ENCODE measurements around the gene MAPK12. TPM values are rescaled to one million over a fixed set of nuclear protein-coding genes. Genes with fewer than 3 reads are reported as not detected.
A peak's percentile ranks its signal among the peaks of the same experiment; 100 is the strongest.

MAPK12 gene
- total and polyA plus RNA-seq, 9 of the 15 experiments (the other 6 are each of a cell fraction or from before 2014, with no cell fraction given), result 0.79 to 71.5 (median 32.8) TPM

DNA sequence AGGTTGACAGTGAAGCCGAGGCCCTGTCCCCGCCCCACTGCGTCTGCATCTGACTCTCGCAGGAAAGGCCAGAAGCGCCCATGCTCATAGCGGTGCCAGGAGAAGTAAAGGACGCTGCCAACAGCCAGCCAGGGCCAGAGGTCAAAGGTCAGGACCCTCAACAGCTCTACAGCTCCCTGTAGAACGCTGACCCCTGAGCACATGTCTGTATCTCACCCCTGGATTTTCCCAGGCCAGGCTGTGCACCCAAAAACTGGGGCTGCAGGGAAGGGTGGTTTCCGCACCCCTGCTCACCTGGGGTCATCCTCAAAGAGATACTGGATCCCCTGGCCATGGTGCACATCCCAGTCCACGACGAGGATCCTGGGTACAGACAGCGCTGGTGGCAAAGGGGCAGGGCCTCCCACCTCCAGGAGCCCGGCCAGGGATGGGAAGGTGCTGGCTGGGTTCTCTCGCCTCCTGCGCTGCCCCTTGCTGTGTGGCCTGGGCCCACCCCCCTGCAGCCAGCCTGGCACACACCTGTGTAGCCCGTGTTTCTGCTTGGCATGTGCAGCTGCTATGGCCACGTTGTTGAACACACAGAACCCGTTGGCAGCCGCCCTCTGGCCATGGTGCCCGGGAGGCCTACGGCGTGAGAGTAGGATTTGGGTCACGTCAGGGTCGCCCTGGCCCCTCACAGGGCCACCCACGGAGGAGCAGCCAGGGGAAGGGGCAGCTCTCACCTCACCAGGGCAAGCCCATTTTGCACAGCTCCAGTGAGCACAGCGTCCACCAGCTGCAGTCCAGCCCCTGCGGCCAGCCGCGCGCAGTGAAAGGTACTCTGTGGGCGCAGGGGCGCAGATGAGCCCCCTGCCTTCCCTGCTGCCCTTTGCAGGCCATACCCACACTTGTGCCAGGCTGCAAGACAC is 11.9 kb downstream of the MAPK12 start:
- no TSS peak for BruUV-seq (replicated peaks)
- peaks cover 32% of the 10 kb centered on the region for H3K79me2 ChIP-seq (ENCODE audit: control insufficient read depth, insufficient read depth, low read length)
- H3K9me3 ChIP-seq (replicated peaks; ENCODE audit: control insufficient read depth, insufficient read depth, low read depth, low read length), result no peaks in the 10 kb centered on the region
- peaks cover 54% of the 10 kb centered on the region; the same call in 2 of the 3 replicates for H3K36me3 ChIP-seq (ENCODE audit: control insufficient read depth, insufficient read depth, low read length)
- H2AFZ ChIP-seq (ENCODE audit: low read depth, low read length), result no peak overlapping the region
- in situ Hi-C loops (cut with MboI), result no loop called here
- peaks cover 9 to 83% of the 10 kb centered on the region in 2 experiments for H3K4me1 ChIP-seq (replicated peaks in 1 of 2; ENCODE audit: control insufficient read depth in 2 of 2, insufficient read depth in 2 of 2, low read length in 2 of 2)
- H3K9me1 ChIP-seq (ENCODE audit: control insufficient read depth, insufficient read depth, low read length), result no peaks in the 10 kb centered on the region
- DNase-seq (ENCODE audit: extremely low read depth in 1 of 4, low spot score in 3 of 4) (no peak), ATAC-seq (no peak), FAIRE-seq (no peak)
- 89% methylated on average over 21 of the region's 32 CpGs for WGBS (ENCODE audit: insufficient coverage, low coverage, missing lambda C conversion rate)
- no peak overlapping the region; the same call in 1 of the 2 replicates for H3K4me3 ChIP-seq
- peak overlapping the region in 1 of 2 experiments; percentile 98; a peak in 2 of 4 replicates for H3K9ac ChIP-seq (ENCODE audit: insufficient read depth in 1 of 2, low read depth in 2 of 2, low read length in 2 of 2)
- H3K4me2 ChIP-seq (ENCODE audit: insufficient read depth, low read length), result peak overlapping the region; percentile 83
- no peaks in the 10 kb centered on the region for H4K20me1 ChIP-seq (replicated peaks; ENCODE audit: control insufficient read depth, insufficient read depth, low read length)
- no peaks in the 10 kb centered on the region for H3K27me3 ChIP-seq (ENCODE audit: control insufficient read depth in 2 of 2, insufficient read depth in 2 of 2, low read length in 2 of 2)
- H3K27ac ChIP-seq (ENCODE audit: extremely low read depth, low read depth, low read length), result no peak overlapping the region
- CTCF ChIA-PET (ENCODE audit: low intra/inter-chr PET ratio), result no interaction called here
- intact Hi-C loops (cut with micrococcal nuclease), result no loop called here
- POLR2A ChIA-PET, result interaction anchor here (1.0 kb wide), 1 partner anchor 22 kb away, joined by 3 read pairs; no protein-coding TSS in a partner anchor
- TF ChIP-seq CBX8 (IDR thresholded peaks at IDR 0.05; ENCODE audit: borderline replicate concordance, extremely low read depth, low read depth, low read length, poor library complexity, severe bottlenecking), result no peak
- TF ChIP-seq ZNF282 (CRISPR knock-in tag; IDR thresholded peaks at IDR 0.05), result no peak
- no peak for TF ChIP-seq ZNF184 (CRISPR knock-in tag; IDR thresholded peaks at IDR 0.05)
- TF ChIP-seq SFPQ (IDR thresholded peaks at IDR 0.05; ENCODE audit: low read depth, low read length), result no peak
- TF ChIP-seq NR2C2 (CRISPR knock-in tag; IDR thresholded peaks at IDR 0.05), result no peak; the same call in 1 of the 2 replicates
- TF ChIP-seq NR2C2 (tag; IDR thresholded peaks at IDR 0.05), result peak; percentile 30; the same call in 1 of the 2 replicates
- TF ChIP-seq ZNF445 (CRISPR knock-in tag; IDR thresholded peaks at IDR 0.05; ENCODE audit: low read depth), result no peak
- TF ChIP-seq RCOR1 (IDR thresholded peaks at IDR 0.05; ENCODE audit: borderline replicate concordance in 1 of 2, low read depth in 2 of 2, low read length in 2 of 2), result no peak
- TF ChIP-seq FIP1L1 (IDR thresholded peaks at IDR 0.05; ENCODE audit: low read depth, low read length, poor library complexity, severe bottlenecking), result peak; percentile 41
- TF ChIP-seq SREBF1 (IDR thresholded peaks at IDR 0.05; ENCODE audit: borderline replicate concordance, low read depth, low read length), result no peak
- no peak for TF ChIP-seq NFXL1 (CRISPR knock-in tag; IDR thresholded peaks at IDR 0.05)
- 0 out of 2 replicates have a peak, but pooled peaks have one; percentile 35 for TF ChIP-seq TAF15 (IDR thresholded peaks at IDR 0.05; ENCODE audit: low read depth, low read length)
- no peak for TF ChIP-seq COPS2 (conservative IDR thresholded peaks at IDR 0.05)
- no peak for TF ChIP-seq ZNF79 (CRISPR knock-in tag; IDR thresholded peaks at IDR 0.05; ENCODE audit: low read depth)
- no peak for TF ChIP-seq TGIF2 (CRISPR knock-in tag; IDR thresholded peaks at IDR 0.05)
- TF ChIP-seq SIX5 (IDR thresholded peaks at IDR 0.05; ENCODE audit: borderline replicate concordance in 1 of 2, insufficient read depth in 1 of 2, low read depth in 1 of 2, low read length in 2 of 2), result no peak
- no peak for TF ChIP-seq EZH2 (IDR thresholded peaks at IDR 0.05; ENCODE audit: borderline replicate concordance, low read depth, low read length)
- no peak for TF ChIP-seq SRSF7 (optimal IDR thresholded peaks at IDR 0.05; ENCODE audit: low read depth, low read length)
- peak; percentile 65; the same call in 1 of the 2 replicates for TF ChIP-seq NR2C1 (IDR thresholded peaks at IDR 0.05)
- peak; percentile 57; the same call in 1 of the 2 replicates for TF ChIP-seq NR2C1 (tag; IDR thresholded peaks at IDR 0.05)
- no peak for TF ChIP-seq MECOM (CRISPR knock-in tag; IDR thresholded peaks at IDR 0.05)
